Astrocyte of the cerebellum (primary cell): Measurements from ENCODE around the gene A2M.

ENCODE experiments used
- DNase-seq: peaks from one replicate; pipeline ENCODE4 v3.0.0-alpha.2; 2011; ENCODE audit warnings: low read depth
- H3K4me3 ChIP-seq: 2 replicates; pipeline ENCODE4 v1.5.1; 2011; ENCODE audit warnings: mild to moderate bottlenecking, low read depth, low read length, moderate library complexity
- in situ Hi-C: cut with HindIII; loops from 2 replicates; pipeline ENCODE4 v1.10.0; 2017; ENCODE audit warnings: low sequenced_read_pairs
- TF ChIP-seq, protein P1 (sequence below): IDR thresholded peaks from 2 replicates; pipeline ENCODE4 v1.5.1; 2012; ENCODE audit warnings: low read length, low read depth, moderate library complexity, mild to moderate bottlenecking; ENCODE audit errors: missing control alignments

A2M gene

GRCh38 chr12:9101018-9101687 is 14.6 kb downstream of the A2M start:
- in situ Hi-C loops: no loop called here
- H3K4me3 ChIP-seq: no peak overlapping the region
- TF ChIP-seq, protein P1, sequence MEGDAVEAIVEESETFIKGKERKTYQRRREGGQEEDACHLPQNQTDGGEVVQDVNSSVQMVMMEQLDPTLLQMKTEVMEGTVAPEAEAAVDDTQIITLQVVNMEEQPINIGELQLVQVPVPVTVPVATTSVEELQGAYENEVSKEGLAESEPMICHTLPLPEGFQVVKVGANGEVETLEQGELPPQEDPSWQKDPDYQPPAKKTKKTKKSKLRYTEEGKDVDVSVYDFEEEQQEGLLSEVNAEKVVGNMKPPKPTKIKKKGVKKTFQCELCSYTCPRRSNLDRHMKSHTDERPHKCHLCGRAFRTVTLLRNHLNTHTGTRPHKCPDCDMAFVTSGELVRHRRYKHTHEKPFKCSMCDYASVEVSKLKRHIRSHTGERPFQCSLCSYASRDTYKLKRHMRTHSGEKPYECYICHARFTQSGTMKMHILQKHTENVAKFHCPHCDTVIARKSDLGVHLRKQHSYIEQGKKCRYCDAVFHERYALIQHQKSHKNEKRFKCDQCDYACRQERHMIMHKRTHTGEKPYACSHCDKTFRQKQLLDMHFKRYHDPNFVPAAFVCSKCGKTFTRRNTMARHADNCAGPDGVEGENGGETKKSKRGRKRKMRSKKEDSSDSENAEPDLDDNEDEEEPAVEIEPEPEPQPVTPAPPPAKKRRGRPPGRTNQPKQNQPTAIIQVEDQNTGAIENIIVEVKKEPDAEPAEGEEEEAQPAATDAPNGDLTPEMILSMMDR: no peak
- DNase-seq: no peak

GRCh38 chr12:9099552-9100190 is 16.0 kb downstream of the A2M start:
- no peak for DNase-seq
- TF ChIP-seq, protein P1: no peak
- in situ Hi-C loops: no loop called here
- H3K4me3 ChIP-seq: no peak overlapping the region

- in situ Hi-C loops: no loop called here
- DNase-seq: no peak
- TF ChIP-seq, protein P1: no peak
- no peak overlapping the region for H3K4me3 ChIP-seq
Measured at GRCh38 chr12:9098463-9099026, 17.2 kb downstream of the A2M start.

DNA sequence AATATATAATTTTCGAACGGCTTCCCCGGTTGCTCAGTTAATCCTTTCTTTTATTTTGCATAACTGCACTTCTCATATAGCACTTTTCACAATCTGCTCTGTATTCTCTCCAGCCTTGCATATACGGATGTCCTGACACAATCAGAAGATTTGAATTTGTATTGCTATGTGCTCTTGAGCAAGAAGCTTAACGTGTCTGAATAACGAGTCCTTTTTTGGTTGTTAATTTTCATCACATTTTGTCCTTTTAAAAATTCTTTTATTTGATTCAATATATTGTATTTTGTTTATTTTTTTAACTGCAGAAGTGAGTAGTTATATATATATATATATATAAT is 17.6 kb downstream of the A2M start:
- no peak overlapping the region for H3K4me3 ChIP-seq
- in situ Hi-C loops: no loop called here
- TF ChIP-seq, protein P1: no peak
- DNase-seq: no peak

DNA sequence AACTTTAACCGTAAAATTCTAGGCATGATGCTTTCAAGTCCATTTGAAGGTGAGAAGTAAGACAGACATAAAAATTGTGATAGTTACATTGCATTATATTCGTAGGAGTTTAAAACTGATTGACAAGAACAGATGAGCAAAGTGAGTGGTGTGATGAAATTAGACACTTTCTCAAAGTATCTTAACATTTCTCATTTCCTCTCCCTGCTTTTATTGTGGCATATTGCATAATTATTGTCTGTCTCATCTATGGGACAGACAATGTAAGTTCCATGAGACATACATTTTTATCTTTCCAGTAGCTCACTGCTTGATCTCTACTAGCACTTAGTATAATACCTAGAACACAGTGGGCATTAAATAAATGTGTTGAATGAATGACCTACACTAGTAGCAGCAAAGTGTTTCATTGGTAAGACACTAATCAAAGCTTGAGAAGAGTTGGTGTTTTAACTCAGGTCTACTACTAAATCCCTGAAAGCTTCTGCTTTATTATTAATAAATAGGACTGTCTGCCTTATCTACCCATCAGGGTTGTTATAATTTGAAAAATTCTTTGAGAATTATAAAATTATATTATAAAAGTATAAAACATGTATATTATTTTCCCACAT is 19.0 kb downstream of the A2M start:
- no peak overlapping the region for H3K4me3 ChIP-seq
- TF ChIP-seq, protein P1: no peak
- in situ Hi-C loops: no loop called here
- DNase-seq: no peak

DNA sequence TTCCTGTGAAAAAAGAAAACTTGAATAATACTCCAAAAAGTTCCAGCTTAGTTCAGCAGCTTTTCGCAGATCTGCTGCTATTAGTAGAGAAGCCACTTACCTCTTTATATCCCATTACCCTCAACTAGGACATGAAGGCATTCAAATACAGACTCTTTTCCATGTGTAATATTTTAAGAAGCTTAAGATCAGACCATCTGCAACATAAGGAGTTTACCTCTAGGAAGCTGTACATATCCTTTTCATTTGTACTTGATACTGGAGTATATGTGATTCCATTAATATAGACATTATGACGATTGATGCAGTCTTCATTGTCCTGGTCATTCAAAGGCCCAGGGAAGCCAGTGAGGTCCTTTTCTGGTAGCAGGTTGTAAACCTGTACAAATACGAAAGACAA is 20.4 kb downstream of the A2M start:
- no peak for DNase-seq
- H3K4me3 ChIP-seq: no peak overlapping the region
- TF ChIP-seq, protein P1: no peak
- in situ Hi-C loops: no loop called here
